Loucy (cell line): ENCODE measurements around the gene NRIP1.

ENCODE experiments used
- H2AFZ ChIP-seq: fragments of 200-600 bp; sonication (generic); 2 replicates; pipeline ENCODE4 v1.6.0; 2016; ENCODE audit warnings: antibody characterized with exemption, mild to moderate bottlenecking, low read length, moderate library complexity
- H3F3A ChIP-seq: fragments of 200-600 bp; 2 replicates; pipeline ENCODE4 v1.6.0; 2016; ENCODE audit warnings: antibody characterized with exemption, low read depth, mild to moderate bottlenecking
- H3K27me3 ChIP-seq: fragments of 200-600 bp; sonication (generic); 2 replicates; pipeline ENCODE4 v1.6.1; 2014; ENCODE audit warnings: low read length, mild to moderate bottlenecking; ENCODE audit not compliant: insufficient read depth, poor library complexity, severe bottlenecking
- H3K36me3 ChIP-seq: fragments of 200-600 bp; sonication (generic); 2 replicates; pipeline ENCODE4 v1.6.1; 2016; ENCODE audit warnings: low read length; ENCODE audit not compliant: insufficient read depth
- H3K4me1 ChIP-seq: fragments of 200-600 bp; sonication (generic); 2 replicates; pipeline ENCODE4 v1.5.1; 2014; ENCODE audit warnings: low read length, mild to moderate bottlenecking; ENCODE audit not compliant: insufficient read depth, poor library complexity, severe bottlenecking
- H3K4me2 ChIP-seq: fragments of 200-600 bp; sonication (generic); 2 replicates; pipeline ENCODE4 v1.6.0; 2014; ENCODE audit warnings: antibody characterized with exemption, low read length, low read depth, mild to moderate bottlenecking; ENCODE audit not compliant: poor library complexity, severe bottlenecking
- H3K4me3 ChIP-seq: fragments of 200-600 bp; sonication (generic); 2 replicates; pipeline ENCODE4 v1.5.1; 2014; ENCODE audit warnings: low read length, mild to moderate bottlenecking, mixed read lengths; ENCODE audit not compliant: poor library complexity, severe bottlenecking
- H3K79me2 ChIP-seq: fragments of 200-600 bp; sonication (generic); 2 replicates; pipeline ENCODE4 v1.6.1; 2014; ENCODE audit warnings: low read length; ENCODE audit not compliant: insufficient read depth
- H3K9ac ChIP-seq: fragments of 200-600 bp; sonication (generic); 2 replicates; pipeline ENCODE4 v1.6.0; 2014; ENCODE audit warnings: mild to moderate bottlenecking, low read depth, low read length, moderate library complexity; ENCODE audit not compliant: poor library complexity, severe bottlenecking
- H3K9me2 ChIP-seq: fragments of 200-600 bp; sonication (generic); replicated peaks from 2 replicates; pipeline ENCODE4 v1.6.1; 2016; ENCODE audit warnings: low read depth, low read length, mixed read lengths
- H3K9me3 ChIP-seq: fragments of 200-600 bp; sonication (generic); 2 replicates; pipeline ENCODE4 v1.6.1; 2014; ENCODE audit warnings: mild to moderate bottlenecking, antibody characterized with exemption, low read length, low read depth; ENCODE audit not compliant: insufficient read depth
- H4K20me1 ChIP-seq: fragments of 200-600 bp; sonication (generic); 2 replicates; pipeline ENCODE4 v1.6.0; 2014; ENCODE audit warnings: antibody characterized with exemption, low read length, mild to moderate bottlenecking; ENCODE audit not compliant: insufficient read depth, poor library complexity, severe bottlenecking
- CTCF ChIP-seq: fragments of 200-600 bp; sonication (generic); conservative IDR thresholded peaks from 2 replicates; pipeline ENCODE4 v1.5.1; 2014; ENCODE audit warnings: mild to moderate bottlenecking, antibody characterized with exemption, low read length
- EZH2phosphoT487 ChIP-seq: fragments of 200-600 bp; IDR thresholded peaks from 2 replicates; pipeline ENCODE4 v1.6.1; 2018; ENCODE audit warnings: antibody characterized with exemption, mild to moderate bottlenecking, moderate library complexity, borderline replicate concordance

Gene NRIP1

GRCh38 chr21:15001857-15002606 lies 62.8 kb downstream of the NRIP1 start:
- Histone ChIP-seq H3F3A (no peaks in the 10 kb centered on the region), H3K4me3 (no peak overlapping the region), H3K36me3 (peaks cover 4% of the 10 kb centered on the region; the same call in 1 of the 2 replicates), H3K9me3 (no peaks in the 10 kb centered on the region), H3K79me2 (peaks cover 77% of the 10 kb centered on the region), H3K9ac (no peak overlapping the region), H3K27me3 (no peaks in the 10 kb centered on the region), H4K20me1 (peaks cover 39% of the 10 kb centered on the region), H3K4me2 (no peak overlapping the region), H3K9me2 (no peaks in the 10 kb centered on the region), H2AFZ (no peak overlapping the region), H3K4me1 (peaks cover 34% of the 10 kb centered on the region)
- no peak for TF ChIP-seq CTCF
- TF ChIP-seq EZH2phosphoT487: no peak

GRCh38 chr21:15001113-15001512 lies 63.7 kb downstream of the NRIP1 start:
- no peak for TF ChIP-seq CTCF
- no peak for TF ChIP-seq EZH2phosphoT487
- Histone ChIP-seq H3K36me3 (no peaks in the 10 kb centered on the region), H3K4me3 (no peak overlapping the region), H4K20me1 (peaks cover 30% of the 10 kb centered on the region), H3K9me2 (no peaks in the 10 kb centered on the region), H3K27me3 (no peaks in the 10 kb centered on the region), H3K79me2 (peaks cover 74% of the 10 kb centered on the region), H3K4me1 (peaks cover 26% of the 10 kb centered on the region), H3K4me2 (no peak overlapping the region), H3K9ac (no peak overlapping the region), H3K9me3 (no peaks in the 10 kb centered on the region), H2AFZ (no peak overlapping the region), H3F3A (no peaks in the 10 kb centered on the region)

GRCh38 chr21:15000081-15000480 lies 64.7 kb downstream of the NRIP1 start:
- Histone ChIP-seq H3K4me1 (peaks cover 21% of the 10 kb centered on the region), H3K79me2 (peaks cover 77% of the 10 kb centered on the region), H3K36me3 (no peaks in the 10 kb centered on the region), H2AFZ (no peak overlapping the region), H3K27me3 (no peaks in the 10 kb centered on the region), H3K9me2 (no peaks in the 10 kb centered on the region), H3K4me3 (no peak overlapping the region), H3F3A (no peaks in the 10 kb centered on the region), H3K9me3 (no peaks in the 10 kb centered on the region), H3K9ac (no peak overlapping the region), H4K20me1 (peaks cover 20% of the 10 kb centered on the region), H3K4me2 (no peak overlapping the region)
- no peak for TF ChIP-seq EZH2phosphoT487
- TF ChIP-seq CTCF: no peak
